ENCODE data around the gene RALGAPA2. TPM values are rescaled to one million over a fixed set of nuclear protein-coding genes. Genes with fewer than 3 reads are reported as not detected.

Gene RALGAPA2
- total and polyA plus RNA-seq, 2 of the 13 experiments (the other 11 are each of a cell fraction or from before 2014, with no cell fraction given) = 13.8 to 17.7 TPM

DNA sequence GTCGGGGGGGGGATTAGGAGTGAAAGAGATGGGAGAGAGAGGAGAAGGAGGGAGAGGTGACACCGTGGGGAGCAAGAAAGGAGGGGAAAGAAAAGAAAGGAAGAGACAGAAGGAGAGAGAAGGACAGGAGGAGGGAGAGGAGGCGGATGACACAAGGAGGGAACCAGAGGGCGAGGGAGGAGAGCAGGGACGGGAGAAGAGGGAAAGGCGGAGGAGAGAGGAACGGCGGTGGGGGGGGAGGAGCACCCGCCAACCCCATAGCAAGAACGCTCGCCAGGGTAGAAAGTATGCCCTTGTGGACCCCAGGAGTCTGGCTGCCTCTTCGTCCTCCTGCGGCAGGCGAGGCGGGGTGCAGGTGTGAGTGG lies 349.0 kb downstream of the RALGAPA2 start (continued):
- TF ChIP-seq, protein P1, sequence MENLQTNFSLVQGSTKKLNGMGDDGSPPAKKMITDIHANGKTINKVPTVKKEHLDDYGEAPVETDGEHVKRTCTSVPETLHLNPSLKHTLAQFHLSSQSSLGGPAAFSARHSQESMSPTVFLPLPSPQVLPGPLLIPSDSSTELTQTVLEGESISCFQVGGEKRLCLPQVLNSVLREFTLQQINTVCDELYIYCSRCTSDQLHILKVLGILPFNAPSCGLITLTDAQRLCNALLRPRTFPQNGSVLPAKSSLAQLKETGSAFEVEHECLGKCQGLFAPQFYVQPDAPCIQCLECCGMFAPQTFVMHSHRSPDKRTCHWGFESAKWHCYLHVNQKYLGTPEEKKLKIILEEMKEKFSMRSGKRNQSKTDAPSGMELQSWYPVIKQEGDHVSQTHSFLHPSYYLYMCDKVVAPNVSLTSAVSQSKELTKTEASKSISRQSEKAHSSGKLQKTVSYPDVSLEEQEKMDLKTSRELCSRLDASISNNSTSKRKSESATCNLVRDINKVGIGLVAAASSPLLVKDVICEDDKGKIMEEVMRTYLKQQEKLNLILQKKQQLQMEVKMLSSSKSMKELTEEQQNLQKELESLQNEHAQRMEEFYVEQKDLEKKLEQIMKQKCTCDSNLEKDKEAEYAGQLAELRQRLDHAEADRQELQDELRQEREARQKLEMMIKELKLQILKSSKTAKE (CRISPR knock-in tag; IDR thresholded peaks at IDR 0.05; ENCODE audit: borderline replicate concordance) = no peak
- TF ChIP-seq ZBTB21 (CRISPR knock-in tag; IDR thresholded peaks at IDR 0.05) (no peak), LCORL (IDR thresholded peaks at IDR 0.05) (no peak), LCORL (CRISPR knock-in tag; IDR thresholded peaks at IDR 0.05) (no peak)

DNA sequence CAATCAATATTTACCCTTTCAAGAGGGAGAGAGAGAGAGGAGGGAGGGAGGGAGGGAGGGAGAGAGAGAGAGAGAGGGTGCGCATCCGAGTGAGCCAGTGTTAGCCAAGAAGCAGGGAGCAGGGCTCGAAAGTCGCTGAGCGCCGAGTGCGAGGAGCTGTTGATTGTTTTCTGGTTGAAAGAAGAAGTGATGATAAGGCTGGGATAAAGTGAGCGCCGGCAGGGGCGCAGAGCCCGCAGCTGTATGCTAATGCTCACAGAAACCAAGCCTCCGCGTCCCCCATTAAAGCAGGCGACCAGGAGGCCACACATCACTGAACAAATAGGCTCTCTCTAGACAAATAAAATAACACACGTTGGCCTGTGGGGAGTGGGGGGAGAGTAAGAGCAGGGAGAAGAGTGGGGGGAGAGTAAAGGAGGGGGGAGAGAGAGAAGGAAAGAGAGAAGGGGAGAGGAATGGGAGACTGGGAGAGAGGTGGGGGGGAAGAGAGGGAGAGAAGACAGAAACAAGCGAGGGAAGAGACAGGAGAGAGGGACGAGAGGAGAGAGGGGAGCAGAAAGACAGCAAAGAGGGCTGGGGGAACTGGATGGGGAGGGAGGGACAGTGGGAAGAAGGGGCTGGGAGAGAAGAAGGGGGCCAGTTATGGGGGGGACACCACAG lies 349.5 kb downstream of the RALGAPA2 start:
- 19% methylated on average over 17 of the region's 17 CpGs for WGBS (ENCODE audit: low lambda C conversion rate)
- Histone ChIP-seq H3K4me3 (replicated peaks in 1 of 3; ENCODE audit: insufficient read depth in 1 of 3, low read depth in 2 of 3, low read length in 3 of 3) (no peak overlapping the region), H3K9me3 (ENCODE audit: low read length) (no peaks in the 10 kb centered on the region), H2AFZ (ENCODE audit: low read length) (no peak overlapping the region), H3K27me3 (ENCODE audit: control insufficient read depth in 1 of 2, insufficient read depth in 2 of 2, low read length in 2 of 2) (peaks cover 18 to 62% of the 10 kb centered on the region in 2 experiments), H3K9ac (ENCODE audit: insufficient read depth, low read depth, low read length) (no peak overlapping the region), H4K20me1 (ENCODE audit: insufficient read depth, low read length) (no peaks in the 10 kb centered on the region; the same call in 1 of the 2 replicates), H3K4me2 (ENCODE audit: low read depth, low read length) (peak overlapping the region; percentile 23; the same call in 1 of the 2 replicates), H3K4me1 (ENCODE audit: insufficient read depth, low read length) (peaks cover 20% of the 10 kb centered on the region; the same call in 1 of the 2 replicates), H3K27ac (ENCODE audit: extremely low read length, insufficient read depth, low read length) (no peak overlapping the region), H3K79me2 (ENCODE audit: insufficient read depth, low read length) (no peaks in the 10 kb centered on the region), H3K36me3 (replicated peaks in 1 of 2; ENCODE audit: control insufficient read depth in 1 of 2, insufficient read depth in 2 of 2, low read length in 2 of 2) (no peaks in the 10 kb centered on the region)
- 0 out of 3 replicates have a peak, but pooled peaks have one; percentile 8 for ATAC-seq
- no peak for FAIRE-seq
- in situ Hi-C loops (cut with HindIII; ENCODE audit: extremely low pct_ligation_motif_present, low pct_unique_long_range_greater_than_20kb) (loop anchor here (5.0 kb wide), 1 partner anchor 204 kb away; no protein-coding TSS in a partner anchor), intact Hi-C loops (cut with micrococcal nuclease; ENCODE audit: unreplicated experiment) (loop anchor here (5.0 kb wide), 1 partner anchor 281 kb away; no protein-coding TSS in a partner anchor)
- CTCF ChIA-PET (ENCODE audit: low intra/inter-chr PET ratio, low total read pairs) = no interaction called here
- no TSS peak for BruUV-seq (replicated peaks)
- TF ChIP-seq ETV6 (CRISPR knock-in tag; conservative IDR thresholded peaks at IDR 0.05) (no peak), SP140L (CRISPR knock-in tag; IDR thresholded peaks at IDR 0.05; ENCODE audit: borderline replicate concordance) (no peak), PCBP1 (IDR thresholded peaks at IDR 0.05; ENCODE audit: borderline replicate concordance, low read depth, low read length) (0 out of 2 replicates have a peak, but pooled peaks have one; percentile 42), HNRNPK (IDR thresholded peaks at IDR 0.05; ENCODE audit: low read depth, low read length, poor library complexity, severe bottlenecking) (peak; percentile 45), RFXANK (CRISPR knock-in tag; IDR thresholded peaks at IDR 0.05) (no peak), ARHGAP35 (CRISPR knock-in tag; IDR thresholded peaks at IDR 0.05; ENCODE audit: borderline replicate concordance) (no peak), MED8 (CRISPR knock-in tag; IDR thresholded peaks at IDR 0.05; ENCODE audit: insufficient replicate concordance) (no peak), SOX5 (CRISPR knock-in tag; IDR thresholded peaks at IDR 0.05; ENCODE audit: borderline replicate concordance) (no peak), SNRNP70 (IDR thresholded peaks at IDR 0.05; ENCODE audit: low read depth, low read length) (no peak)
- POLR2A ChIA-PET = no interaction called here
- no peak for DNase-seq (ENCODE audit: low spot score)

Data from HepG2 (cell line).